GM21390 (cell line): ENCODE data around the gene REEP2.
A peak's percentile ranks its signal among the peaks of the same experiment; 100 is the strongest.
"Not testable (repeated sequence)": the region's sequence is repeated elsewhere in the genome, so short reads cannot be mapped to it uniquely, and the experiment has no call there.

Experiments
- ATAC-seq: cut with Tn5 transposase; IDR thresholded peaks from one replicate; pipeline ENCODE4 v1.9.1; 2021; ENCODE audit not compliant: unreplicated experiment

The REEP2 gene

DNA sequence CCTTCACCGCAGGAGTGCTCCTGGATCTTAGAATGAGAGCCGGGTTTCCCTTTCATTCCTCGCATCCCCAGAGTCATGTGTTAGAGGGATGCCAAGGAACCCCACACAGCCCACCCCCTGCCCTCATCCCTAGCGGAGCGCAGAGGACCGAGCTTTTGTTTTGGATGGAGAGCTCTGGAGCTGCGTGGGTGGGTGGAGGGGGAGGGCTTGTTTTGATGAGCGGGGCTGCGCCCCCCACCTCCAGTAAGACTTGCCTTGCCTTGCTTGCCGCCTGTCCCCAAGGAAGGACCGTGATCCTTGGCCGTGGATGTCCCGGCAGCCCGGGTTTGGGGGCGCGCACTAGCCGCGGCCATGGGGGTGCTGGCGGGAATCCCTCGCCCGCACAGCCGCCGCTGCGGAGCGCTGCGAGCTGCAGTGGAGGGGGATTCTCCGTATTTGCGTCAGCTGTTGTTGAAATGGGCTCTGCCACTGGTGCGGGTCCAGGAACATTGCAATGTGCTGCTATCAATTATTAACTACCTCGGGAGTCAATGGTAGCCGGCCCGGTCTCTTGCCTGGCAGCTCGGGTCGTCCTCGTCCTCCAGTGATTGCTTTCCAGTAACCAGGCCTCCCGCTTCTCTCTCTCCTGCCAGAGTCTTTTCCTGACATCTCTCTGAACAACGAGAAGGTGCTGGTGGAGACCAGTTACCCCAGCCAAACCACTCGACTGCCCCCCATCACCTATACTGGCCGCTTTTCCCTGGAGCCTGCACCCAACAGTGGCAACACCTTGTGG, 27.5 kb downstream of the REEP2 start:
- no peak for ATAC-seq

DNA sequence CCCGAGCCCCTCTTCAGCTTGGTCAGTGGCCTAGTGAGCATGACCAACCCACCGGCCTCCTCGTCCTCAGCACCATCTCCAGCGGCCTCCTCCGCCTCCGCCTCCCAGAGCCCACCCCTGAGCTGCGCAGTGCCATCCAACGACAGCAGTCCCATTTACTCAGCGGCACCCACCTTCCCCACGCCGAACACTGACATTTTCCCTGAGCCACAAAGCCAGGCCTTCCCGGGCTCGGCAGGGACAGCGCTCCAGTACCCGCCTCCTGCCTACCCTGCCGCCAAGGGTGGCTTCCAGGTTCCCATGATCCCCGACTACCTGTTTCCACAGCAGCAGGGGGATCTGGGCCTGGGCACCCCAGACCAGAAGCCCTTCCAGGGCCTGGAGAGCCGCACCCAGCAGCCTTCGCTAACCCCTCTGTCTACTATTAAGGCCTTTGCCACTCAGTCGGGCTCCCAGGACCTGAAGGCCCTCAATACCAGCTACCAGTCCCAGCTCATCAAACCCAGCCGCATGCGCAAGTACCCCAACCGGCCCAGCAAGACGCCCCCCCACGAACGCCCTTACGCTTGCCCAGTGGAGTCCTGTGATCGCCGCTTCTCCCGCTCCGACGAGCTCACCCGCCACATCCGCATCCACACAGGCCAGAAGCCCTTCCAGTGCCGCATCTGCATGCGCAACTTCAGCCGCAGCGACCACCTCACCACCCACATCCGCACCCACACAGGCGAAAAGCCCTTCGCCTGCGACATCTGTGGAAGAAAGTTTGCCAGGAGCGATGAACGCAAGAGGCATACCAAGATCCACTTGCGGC, 28.2 kb downstream of the REEP2 start:
- ATAC-seq, result no peak

DNA sequence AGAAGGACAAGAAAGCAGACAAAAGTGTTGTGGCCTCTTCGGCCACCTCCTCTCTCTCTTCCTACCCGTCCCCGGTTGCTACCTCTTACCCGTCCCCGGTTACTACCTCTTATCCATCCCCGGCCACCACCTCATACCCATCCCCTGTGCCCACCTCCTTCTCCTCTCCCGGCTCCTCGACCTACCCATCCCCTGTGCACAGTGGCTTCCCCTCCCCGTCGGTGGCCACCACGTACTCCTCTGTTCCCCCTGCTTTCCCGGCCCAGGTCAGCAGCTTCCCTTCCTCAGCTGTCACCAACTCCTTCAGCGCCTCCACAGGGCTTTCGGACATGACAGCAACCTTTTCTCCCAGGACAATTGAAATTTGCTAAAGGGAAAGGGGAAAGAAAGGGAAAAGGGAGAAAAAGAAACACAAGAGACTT, 28.9 kb downstream of the REEP2 start:
- ATAC-seq, result no peak

DNA sequence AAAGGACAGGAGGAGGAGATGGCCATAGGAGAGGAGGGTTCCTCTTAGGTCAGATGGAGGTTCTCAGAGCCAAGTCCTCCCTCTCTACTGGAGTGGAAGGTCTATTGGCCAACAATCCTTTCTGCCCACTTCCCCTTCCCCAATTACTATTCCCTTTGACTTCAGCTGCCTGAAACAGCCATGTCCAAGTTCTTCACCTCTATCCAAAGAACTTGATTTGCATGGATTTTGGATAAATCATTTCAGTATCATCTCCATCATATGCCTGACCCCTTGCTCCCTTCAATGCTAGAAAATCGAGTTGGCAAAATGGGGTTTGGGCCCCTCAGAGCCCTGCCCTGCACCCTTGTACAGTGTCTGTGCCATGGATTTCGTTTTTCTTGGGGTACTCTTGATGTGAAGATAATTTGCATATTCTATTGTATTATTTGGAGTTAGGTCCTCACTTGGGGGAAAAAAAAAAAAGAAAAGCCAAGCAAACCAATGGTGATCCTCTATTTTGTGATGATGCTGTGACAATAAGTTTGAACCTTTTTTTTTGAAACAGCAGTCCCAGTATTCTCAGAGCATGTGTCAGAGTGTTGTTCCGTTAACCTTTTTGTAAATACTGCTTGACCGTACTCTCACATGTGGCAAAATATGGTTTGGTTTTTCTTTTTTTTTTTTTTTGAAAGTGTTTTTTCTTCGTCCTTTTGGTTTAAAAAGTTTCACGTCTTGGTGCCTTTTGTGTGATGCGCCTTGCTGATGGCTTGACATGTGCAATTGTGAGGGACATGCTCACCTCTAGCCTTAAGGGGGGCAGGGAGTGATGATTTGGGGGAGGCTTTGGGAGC, 29.5 kb downstream of the REEP2 start:
- ATAC-seq, result no peak

DNA sequence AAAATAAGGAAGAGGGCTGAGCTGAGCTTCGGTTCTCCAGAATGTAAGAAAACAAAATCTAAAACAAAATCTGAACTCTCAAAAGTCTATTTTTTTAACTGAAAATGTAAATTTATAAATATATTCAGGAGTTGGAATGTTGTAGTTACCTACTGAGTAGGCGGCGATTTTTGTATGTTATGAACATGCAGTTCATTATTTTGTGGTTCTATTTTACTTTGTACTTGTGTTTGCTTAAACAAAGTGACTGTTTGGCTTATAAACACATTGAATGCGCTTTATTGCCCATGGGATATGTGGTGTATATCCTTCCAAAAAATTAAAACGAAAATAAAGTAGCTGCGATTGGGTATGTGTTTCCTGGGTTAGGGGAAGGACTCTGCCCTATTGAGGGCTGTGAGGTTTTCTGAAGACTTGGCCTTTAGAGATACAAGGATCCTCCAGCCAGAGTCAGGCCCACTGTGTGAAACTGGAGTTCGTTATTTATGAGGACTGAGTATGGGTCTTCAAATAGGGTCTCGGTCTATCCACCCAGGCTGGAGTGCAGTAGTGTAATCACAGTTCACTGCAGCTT, 30.2 kb downstream of the REEP2 start:
- no peak for ATAC-seq

DNA sequence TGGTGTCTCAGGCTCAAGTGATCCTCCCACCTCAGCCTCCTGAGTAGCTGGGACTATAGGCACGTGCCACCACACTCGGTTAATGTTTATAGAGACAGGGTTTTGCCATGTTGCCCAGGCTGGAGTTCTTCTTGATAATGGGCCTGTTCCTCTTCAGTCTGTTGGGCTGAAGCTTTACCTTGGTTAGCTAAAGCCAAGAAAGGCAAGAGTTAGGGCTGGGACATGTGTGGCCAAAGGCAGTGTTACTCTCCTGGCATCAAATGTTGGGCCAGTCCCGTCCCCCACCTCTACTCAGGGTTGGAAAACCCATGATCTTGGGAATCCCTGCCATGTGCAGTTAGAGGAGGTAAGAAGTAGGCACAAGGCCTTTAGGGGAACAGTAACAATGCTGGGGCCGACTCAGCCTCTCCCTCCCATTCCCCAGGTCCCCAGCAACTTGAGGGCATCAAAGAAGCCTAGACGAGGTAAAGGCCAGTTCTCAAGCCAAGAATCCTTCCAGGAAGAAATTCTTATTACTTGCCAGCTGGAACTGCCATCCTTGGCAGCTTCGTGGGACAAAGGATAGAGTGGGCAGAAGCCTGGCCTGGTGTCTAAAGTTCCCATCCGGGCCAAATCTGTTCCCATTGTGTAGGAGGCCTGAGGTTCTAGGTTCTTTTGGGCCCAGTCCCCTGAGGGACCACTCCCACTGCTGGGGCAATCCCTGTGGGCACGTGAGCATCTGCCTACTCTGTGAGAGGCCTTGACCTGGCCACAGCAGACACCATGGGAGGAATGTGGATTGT, 30.9 kb downstream of the REEP2 start:
- ATAC-seq, result no peak

DNA sequence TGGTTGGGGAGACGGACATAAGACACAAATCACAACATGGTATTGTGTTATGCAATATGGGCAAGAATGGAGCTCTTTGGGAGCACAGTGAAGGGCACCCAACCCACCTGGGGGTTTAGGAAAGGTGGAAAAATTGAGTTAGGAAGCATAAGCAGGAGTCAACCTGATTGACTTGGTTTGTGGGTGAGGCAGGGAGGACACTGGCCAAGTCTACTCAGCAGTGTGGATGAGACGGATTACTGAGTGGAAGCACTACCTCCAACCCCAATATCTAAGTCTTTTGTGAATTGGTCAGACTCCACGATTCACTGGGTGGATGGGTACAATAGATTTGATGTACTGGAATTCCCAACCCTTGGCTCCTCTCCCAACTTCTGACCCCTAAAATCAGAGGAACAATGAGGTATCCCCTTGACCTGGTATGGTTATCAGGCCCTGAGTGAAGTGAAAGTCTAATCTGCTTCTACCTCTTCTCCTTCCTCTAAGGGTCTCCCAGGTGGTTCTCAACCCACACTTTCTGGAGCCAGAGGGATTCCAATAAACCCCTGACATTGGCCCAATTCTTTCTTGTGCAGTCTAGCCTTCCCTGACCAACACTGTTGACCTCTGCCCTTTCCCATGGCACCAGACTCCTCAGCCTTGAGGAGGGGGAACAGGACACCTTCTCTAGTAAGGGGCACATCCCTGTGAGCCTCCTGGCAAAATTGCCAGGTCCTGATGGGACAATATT, 31.6 kb downstream of the REEP2 start:
- no peak for ATAC-seq

DNA sequence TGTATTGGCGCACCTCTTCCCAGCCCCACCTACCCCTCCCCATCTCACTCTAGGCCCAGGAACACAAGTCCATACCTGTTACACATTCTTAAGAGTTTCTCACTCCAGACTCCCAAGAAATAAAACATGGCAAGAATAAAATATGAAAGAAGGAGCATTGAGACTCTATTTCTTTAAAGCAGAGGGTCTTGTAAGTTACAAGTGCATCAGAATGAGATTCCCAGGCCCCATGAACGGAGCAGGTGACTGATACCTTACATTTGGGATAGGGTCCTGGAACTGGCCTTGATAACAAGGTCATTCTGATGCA, 32.1 kb downstream of the REEP2 start:
- no peak for ATAC-seq

DNA sequence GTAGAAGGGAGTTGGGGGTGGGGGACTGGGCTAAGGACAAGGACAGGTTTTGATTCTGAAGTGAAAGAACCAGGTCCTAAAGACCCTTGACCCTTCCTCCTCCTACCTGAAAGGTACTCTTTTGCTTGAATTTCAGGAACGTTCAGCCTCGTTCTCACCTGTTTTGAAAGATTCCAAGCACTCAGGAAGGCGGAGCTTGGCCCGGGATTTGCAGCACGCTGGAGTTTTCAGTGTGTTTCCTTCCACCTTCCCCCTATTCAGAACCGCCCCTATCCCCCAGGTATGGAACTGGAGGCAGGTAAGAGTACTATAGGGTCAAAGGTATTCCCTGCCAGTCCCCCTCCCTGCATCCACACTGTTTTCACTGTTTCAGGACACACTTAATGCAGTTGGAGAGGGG, 33.5 kb downstream of the REEP2 start:
- ATAC-seq, result no peak

DNA sequence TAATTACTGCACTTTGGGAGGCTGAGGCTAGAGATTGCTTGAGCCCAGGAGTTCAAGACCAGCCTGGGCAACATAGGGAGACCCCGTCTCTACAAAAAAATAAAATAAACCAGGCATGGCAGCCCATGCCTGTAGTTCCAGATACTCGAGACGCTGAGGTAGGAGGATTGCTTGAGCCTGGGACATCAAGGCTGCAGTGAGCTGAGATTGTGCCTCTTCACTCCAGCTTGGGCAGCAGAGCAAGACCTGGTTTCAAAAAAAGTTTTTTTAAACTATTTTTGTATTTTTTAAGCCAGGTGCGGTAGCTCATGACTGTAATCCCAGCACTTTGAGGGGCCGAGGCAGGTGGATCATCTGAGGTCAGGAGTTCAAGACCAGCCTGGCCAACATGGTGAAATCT, 34.3 kb downstream of the REEP2 start:
- not testable (repeated sequence) for ATAC-seq

DNA sequence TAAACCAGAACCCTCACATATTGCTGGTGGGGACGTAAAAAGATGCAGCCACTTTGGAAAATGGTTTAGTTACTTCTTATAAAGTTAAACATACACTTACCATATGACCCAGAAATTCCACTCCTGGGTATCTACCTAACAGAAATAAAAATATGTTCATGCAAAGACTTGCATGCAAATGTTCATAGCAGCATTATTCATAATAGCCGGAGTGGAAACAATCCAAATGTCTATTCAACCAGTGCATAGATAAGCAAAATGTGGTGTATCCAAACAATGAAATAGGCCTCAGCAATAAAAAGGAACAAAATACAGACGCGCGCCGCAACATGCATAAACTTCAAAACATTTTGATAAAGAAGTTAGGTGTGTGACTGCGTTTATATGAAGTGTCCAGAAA, 38.1 kb downstream of the REEP2 start:
- no peak for ATAC-seq

DNA sequence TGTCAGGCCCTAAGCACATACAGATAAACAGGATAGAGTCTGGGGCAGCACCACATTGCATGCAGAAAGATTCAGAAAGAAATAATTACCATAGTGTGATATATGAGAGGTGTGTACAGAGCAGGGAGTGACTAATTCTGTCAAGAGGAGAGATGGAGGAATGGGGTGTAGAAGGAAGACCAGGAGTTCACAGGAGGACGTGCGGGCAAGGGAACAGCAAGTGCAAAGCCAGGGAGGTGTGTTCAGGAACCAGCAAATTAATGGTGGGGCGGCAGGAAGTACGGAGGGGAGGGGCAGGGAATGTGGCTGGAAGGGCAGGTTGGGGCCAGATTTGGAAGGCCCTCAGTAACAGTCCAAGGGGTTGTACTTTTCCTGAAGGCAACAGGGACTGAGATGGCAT, 43.8 kb downstream of the REEP2 start:
- ATAC-seq, result no peak

DNA sequence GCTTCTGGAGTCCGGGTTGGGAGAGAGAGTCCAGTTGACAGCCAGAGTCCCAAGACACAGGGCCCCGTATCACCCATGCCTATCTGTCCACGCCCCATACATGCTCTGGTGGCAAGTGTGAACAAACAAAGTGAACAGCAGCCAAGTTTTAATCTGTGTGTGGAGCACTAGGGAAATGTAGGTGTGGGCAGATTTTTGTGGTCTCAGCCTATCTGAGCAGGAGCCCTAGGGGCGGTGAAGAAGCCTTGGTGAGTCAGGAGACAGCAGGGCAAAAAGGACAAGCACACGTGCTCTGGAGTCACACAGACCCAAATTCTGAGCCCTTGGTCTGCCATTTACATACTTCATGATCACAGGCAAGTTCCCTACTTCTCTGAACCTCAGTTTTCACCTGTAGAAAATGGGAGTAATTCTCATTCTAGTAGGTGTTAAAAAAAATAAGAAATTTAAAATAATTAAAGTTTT, 49.7 kb downstream of the REEP2 start:
- no peak for ATAC-seq

DNA sequence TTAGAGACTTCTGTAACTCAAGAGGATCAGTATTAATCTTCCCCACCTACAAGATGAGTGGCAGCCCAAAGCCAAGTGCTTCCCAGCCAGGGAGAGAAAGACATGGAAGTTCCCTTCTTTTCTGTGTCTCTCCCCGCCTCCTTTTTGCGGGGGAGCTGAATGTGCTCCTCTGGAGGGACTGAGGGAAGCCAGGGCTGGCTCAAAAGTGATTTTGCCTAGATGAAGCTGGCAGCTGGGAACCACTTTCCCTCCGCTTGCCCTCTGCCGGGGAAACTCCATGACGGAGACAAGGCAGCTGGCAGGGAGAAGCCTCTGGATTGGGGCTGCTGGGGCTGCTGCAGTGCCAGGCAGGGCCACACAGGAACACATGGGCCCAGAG, 50.8 kb downstream of the REEP2 start:
- ATAC-seq, result no peak

DNA sequence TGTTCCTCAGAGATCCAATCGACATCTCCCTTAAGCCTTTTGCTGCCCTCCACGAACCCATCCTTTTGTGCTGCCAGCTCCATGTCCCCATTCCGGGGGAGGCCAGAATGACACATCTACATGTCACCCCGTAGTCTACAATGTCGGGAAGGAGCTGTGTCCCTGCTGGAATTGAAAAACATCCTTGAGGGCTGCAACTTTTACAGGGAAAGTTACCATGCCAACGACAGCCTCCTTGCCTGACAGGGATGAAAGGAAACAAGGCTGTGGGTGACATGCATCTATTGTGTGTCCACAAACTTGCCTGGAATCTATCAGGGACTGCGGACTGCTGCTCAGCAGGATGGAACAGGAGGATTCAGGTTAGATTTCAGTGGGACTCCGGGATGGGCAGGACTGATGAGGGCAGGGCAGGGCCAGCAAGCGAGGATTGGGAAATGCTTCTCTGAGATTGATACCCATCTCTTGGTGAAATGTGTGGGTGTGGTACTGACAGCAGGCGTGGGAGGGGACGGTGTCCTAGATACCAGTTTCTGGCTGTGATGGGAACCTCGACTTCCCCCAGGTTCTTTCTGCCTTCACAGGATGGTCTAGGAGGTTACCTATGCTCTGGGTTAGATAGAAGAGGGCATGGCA, 51.9 kb downstream of the REEP2 start:
- no peak for ATAC-seq

DNA sequence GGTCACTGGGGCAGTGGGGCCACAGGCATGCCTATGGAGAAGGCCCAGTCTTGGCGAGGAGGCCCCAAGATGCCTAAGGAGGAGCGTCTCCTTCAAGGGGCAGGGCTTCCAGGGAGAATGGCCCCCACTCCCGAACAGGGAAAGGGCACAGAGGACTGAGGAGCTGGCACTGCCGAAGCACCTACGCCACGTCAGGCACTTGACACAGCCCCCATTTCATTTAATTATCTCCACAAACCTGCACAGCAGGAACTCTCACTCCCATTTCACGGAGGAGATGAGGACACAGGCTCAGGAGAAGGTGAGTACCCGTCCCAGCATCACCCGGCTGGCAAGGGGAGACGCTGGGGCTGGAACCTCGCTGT, 52.4 kb downstream of the REEP2 start:
- no peak for ATAC-seq

DNA sequence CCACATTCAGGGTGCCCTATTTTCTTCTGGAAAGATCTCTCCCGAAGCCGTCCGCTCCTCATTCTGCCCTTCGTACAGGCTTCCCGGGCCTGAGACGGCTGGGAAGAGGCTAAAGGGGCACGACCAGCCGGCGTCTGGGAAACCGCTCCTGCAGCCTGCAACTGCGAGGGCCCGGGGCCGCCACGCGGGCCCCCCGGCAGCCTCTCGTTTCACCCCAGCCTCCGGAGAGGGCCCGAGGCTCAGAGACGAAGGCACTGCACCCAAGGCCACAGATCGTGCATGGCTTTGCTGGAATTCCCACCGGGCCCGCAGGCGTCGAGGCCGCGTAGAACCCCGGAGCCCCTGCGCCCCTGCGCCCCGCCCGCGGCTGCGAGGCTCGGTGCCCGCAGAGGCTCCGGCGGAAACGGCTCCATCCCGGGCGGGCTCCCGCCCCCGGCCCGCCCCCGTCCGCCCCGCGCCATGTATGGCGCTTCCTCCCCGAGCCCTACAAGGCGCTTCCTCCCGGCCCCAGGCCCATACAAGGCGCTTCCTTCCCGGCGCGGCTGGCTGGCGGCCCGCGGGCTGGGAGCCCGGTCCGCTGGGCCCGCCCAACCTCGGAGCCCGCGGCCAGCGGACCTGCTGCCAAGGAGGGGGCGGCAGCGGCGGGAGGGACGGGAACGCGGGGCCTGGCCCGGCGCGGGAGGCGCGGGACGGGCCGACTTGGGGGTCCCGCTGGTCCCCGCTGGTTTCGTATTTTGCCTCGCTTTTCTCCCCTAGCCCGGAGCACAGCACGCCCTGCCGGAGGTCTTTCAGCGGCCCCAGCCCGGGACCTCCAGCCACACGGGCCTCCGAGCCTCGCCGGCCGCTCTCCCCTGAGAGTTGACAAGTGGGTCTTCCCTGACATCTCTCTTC, 53.1 kb downstream of the REEP2 start:
- peak; percentile 99 for ATAC-seq

DNA sequence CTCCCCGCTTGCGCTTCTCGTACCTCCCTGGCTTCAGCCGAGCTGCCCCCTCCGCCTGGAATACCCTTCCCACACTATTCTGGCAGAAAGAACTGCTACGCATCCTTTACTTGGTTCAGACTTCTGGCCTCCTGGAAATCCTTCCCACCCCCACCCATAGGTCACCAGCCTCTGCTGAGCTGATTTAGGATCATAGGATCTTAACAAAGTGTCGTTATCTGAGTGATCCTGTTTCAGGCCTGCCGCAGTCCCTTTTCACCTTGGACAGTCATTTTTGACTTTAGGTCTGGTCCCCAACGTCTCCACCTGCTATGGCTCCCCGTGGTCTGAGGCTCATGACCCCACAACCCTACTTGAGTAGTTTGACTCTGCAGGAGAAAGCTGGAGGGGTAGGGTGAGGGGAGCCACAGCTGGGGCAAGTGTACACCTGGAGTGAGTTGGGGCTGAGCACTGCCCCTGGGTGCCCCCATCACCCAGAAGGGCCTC, 53.7 kb downstream of the REEP2 start:
- no peak for ATAC-seq
